ENCODE results near the gene INTS3. TPM values are rescaled to one million over a fixed set of nuclear protein-coding genes. Genes with fewer than 3 reads are reported as not detected.
A peak's percentile ranks its signal among the peaks of the same experiment; 100 is the strongest.

The INTS3 gene
- total RNA-seq, 1 experiment from 2014 or later, result 39.0 TPM

DNA sequence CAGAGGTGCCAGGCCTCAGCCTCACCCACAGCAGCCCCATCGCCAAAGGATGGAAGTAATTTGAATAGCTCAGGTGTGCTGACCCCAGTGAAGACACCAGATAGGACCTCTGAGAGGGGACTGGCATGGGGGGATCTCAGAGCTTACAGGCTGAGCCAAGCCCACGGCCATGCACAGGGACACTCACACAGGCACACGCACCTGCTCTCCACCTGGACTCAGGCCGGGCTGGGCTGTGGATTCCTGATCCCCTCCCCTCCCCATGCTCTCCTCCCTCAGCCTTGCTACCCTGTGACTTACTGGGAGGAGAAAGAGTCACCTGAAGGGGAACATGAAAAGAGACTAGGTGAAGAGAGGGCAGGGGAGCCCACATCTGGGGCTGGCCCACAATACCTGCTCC is 34.4 kb upstream of the INTS3 start:
- no peak overlapping the region for H3K4me3 ChIP-seq (ENCODE audit: low read depth, low read length)
- DNase-seq, result no peak
- no peaks in the 10 kb centered on the region for H3K27me3 ChIP-seq (replicated peaks; ENCODE audit: control insufficient read depth, insufficient read depth, low read length)
- CTCF ChIA-PET, result no interaction called here
- Mint-ChIP-seq H3K9me3 (ENCODE audit: unreplicated experiment) (no peaks in the 10 kb centered on the region), H3K27ac (ENCODE audit: unreplicated experiment) (no peak overlapping the region), H3K4me3 (ENCODE audit: unreplicated experiment) (no peak overlapping the region), H3K4me1 (ENCODE audit: low read depth, unreplicated experiment) (peaks cover 10% of the 10 kb centered on the region), H3K27me3 (ENCODE audit: insufficient read depth, unreplicated experiment) (no peaks in the 10 kb centered on the region), H3K36me3 (ENCODE audit: insufficient read depth, unreplicated experiment) (no peaks in the 10 kb centered on the region)
- intact Hi-C loops (cut with micrococcal nuclease; ENCODE audit: unreplicated experiment), result no loop called here
- no peaks in the 10 kb centered on the region for H3K9me3 ChIP-seq
- TF ChIP-seq, protein P1, sequence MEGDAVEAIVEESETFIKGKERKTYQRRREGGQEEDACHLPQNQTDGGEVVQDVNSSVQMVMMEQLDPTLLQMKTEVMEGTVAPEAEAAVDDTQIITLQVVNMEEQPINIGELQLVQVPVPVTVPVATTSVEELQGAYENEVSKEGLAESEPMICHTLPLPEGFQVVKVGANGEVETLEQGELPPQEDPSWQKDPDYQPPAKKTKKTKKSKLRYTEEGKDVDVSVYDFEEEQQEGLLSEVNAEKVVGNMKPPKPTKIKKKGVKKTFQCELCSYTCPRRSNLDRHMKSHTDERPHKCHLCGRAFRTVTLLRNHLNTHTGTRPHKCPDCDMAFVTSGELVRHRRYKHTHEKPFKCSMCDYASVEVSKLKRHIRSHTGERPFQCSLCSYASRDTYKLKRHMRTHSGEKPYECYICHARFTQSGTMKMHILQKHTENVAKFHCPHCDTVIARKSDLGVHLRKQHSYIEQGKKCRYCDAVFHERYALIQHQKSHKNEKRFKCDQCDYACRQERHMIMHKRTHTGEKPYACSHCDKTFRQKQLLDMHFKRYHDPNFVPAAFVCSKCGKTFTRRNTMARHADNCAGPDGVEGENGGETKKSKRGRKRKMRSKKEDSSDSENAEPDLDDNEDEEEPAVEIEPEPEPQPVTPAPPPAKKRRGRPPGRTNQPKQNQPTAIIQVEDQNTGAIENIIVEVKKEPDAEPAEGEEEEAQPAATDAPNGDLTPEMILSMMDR (IDR thresholded peaks at IDR 0.05; ENCODE audit: insufficient read depth in 1 of 2, low read depth in 1 of 2, low read length in 1 of 2, severe bottlenecking in 1 of 2, unreplicated experiment in 1 of 2), result no peak
- peaks cover 13% of the 10 kb centered on the region for H3K4me1 ChIP-seq
- BruUV-seq (replicated peaks), result no TSS peak
- no peaks in the 10 kb centered on the region for H3K36me3 ChIP-seq (ENCODE audit: control insufficient read depth, insufficient read depth, low read length)
- POLR2A ChIA-PET, result no interaction called here

DNA sequence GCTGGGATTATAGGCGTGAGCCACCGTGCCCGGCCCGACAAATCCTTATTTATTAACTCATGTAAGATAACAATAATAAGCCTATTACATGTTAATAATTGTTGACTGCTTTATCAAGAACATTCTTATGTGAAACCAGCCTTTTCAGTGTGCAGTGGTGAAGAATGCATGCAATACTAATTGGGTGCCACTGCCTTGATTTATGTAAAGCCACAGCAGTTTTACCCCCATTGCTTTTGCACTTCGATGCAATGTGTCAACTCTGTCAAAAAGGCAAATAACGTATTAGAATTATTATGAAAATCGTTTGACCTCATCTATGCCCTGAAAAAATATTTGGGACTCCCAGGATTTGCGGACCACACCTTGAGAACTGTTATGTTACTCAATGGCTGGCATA is 31.1 kb upstream of the INTS3 start:
- H3K9me3 Mint-ChIP-seq (ENCODE audit: unreplicated experiment), result no peaks in the 10 kb centered on the region
- Histone ChIP-seq H3K4me1 (peaks cover 13% of the 10 kb centered on the region), H3K27me3 (replicated peaks; ENCODE audit: control insufficient read depth, insufficient read depth, low read length) (no peaks in the 10 kb centered on the region), H3K9me3 (no peaks in the 10 kb centered on the region), H3K4me3 (ENCODE audit: low read depth, low read length) (no peak overlapping the region), H3K36me3 (ENCODE audit: control insufficient read depth, insufficient read depth, low read length) (no peaks in the 10 kb centered on the region)
- no peak overlapping the region for H3K4me3 Mint-ChIP-seq (ENCODE audit: unreplicated experiment)
- no peaks in the 10 kb centered on the region for H3K27me3 Mint-ChIP-seq (ENCODE audit: insufficient read depth, unreplicated experiment)
- no peak for DNase-seq
- H3K36me3 Mint-ChIP-seq (ENCODE audit: insufficient read depth, unreplicated experiment), result no peaks in the 10 kb centered on the region
- BruUV-seq (replicated peaks), result no TSS peak
- ChIA-PET CTCF (no interaction called here), POLR2A (interaction anchor here (1.1 kb wide), 1 partner anchor 31 kb away, joined by 3 read pairs; the partner anchor contains the start of gene INTS3)
- intact Hi-C loops (cut with micrococcal nuclease; ENCODE audit: unreplicated experiment), result no loop called here
- H3K4me1 Mint-ChIP-seq (ENCODE audit: low read depth, unreplicated experiment), result peaks cover 10% of the 10 kb centered on the region
- peak overlapping the region; percentile 53 for H3K27ac Mint-ChIP-seq (ENCODE audit: unreplicated experiment)
- TF ChIP-seq, protein P1 (IDR thresholded peaks at IDR 0.05; ENCODE audit: insufficient read depth in 1 of 2, low read depth in 1 of 2, low read length in 1 of 2, severe bottlenecking in 1 of 2, unreplicated experiment in 1 of 2), result no peak

DNA sequence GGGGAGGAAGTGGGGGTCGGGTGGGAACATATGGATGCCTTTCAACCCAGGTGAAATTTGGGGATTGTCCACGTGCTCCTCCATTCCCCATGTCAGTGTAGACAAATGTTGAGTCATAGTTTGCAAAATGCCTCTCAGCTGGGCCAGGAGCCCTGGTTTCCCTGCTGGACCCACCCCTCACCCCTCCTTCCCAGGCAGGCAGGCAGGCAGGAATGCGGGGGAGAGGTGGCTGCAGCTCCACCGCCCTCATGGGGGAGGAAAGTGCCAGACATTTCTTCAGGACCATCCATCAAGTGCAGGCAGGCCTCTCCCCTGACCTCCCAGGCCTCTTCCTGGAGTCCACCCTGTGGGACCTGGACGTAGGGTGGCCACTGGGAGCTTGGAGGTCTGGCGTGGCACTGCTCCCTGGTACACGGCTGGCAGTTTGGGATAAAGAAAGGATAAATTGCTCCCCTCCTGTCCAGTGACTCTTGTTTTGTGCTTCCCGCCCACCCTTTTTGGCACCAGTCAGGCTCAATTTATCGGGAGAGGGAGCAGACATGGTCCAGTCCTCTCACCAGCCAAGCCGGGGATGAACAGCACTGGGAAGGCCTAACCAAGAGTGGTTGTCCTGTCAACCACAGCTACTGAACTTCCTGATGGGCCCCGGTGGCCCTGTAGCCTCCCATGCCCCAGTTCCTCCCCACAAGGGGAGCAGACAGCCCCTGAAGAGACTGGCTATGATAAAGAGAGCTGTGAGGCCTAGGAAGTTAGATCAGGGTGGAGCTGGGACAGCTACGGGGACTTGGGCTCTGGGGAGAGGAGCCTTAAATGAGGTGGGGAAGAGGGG is 30.4 kb upstream of the INTS3 start:
- TF ChIP-seq, protein P1 (IDR thresholded peaks at IDR 0.05; ENCODE audit: insufficient read depth in 1 of 2, low read depth in 1 of 2, low read length in 1 of 2, severe bottlenecking in 1 of 2, unreplicated experiment in 1 of 2), result no peak
- H3K9me3 Mint-ChIP-seq (ENCODE audit: unreplicated experiment), result no peaks in the 10 kb centered on the region
- DNase-seq, result peak; percentile 68 to 82
- Histone ChIP-seq H3K4me1 (peaks cover 13% of the 10 kb centered on the region), H3K4me3 (ENCODE audit: low read depth, low read length) (no peak overlapping the region), H3K27me3 (replicated peaks; ENCODE audit: control insufficient read depth, insufficient read depth, low read length) (no peaks in the 10 kb centered on the region), H3K9me3 (no peaks in the 10 kb centered on the region), H3K36me3 (ENCODE audit: control insufficient read depth, insufficient read depth, low read length) (no peaks in the 10 kb centered on the region)
- H3K4me3 Mint-ChIP-seq (ENCODE audit: unreplicated experiment), result no peak overlapping the region
- H3K27ac Mint-ChIP-seq (ENCODE audit: unreplicated experiment), result peak overlapping the region; percentile 53
- CTCF ChIA-PET, result interaction anchor here (0.7 kb wide), 1 partner anchor 265 kb away, joined by 3 read pairs; the partner anchor contains the start of gene SLC39A1
- intact Hi-C loops (cut with micrococcal nuclease; ENCODE audit: unreplicated experiment), result no loop called here
- BruUV-seq (replicated peaks), result no TSS peak
- H3K36me3 Mint-ChIP-seq (ENCODE audit: insufficient read depth, unreplicated experiment), result no peaks in the 10 kb centered on the region
- H3K4me1 Mint-ChIP-seq (ENCODE audit: low read depth, unreplicated experiment), result peaks cover 10% of the 10 kb centered on the region
- H3K27me3 Mint-ChIP-seq (ENCODE audit: insufficient read depth, unreplicated experiment), result no peaks in the 10 kb centered on the region
- POLR2A ChIA-PET, result interaction anchor here (1.1 kb wide), 1 partner anchor 30 kb away, joined by 3 read pairs; the partner anchor contains the start of gene INTS3
